ENCODE results near the gene YY2. TPM values are rescaled to one million over a fixed set of nuclear protein-coding genes. Genes with fewer than 3 reads are reported as not detected.
"Not testable (repeated sequence)": the region's sequence is repeated elsewhere in the genome, so short reads cannot be mapped to it uniquely, and the experiment has no call there.

The YY2 gene
- total and polyA plus RNA-seq, 8 donors = 1.6 to 4.9 (median 4.6) TPM

DNA sequence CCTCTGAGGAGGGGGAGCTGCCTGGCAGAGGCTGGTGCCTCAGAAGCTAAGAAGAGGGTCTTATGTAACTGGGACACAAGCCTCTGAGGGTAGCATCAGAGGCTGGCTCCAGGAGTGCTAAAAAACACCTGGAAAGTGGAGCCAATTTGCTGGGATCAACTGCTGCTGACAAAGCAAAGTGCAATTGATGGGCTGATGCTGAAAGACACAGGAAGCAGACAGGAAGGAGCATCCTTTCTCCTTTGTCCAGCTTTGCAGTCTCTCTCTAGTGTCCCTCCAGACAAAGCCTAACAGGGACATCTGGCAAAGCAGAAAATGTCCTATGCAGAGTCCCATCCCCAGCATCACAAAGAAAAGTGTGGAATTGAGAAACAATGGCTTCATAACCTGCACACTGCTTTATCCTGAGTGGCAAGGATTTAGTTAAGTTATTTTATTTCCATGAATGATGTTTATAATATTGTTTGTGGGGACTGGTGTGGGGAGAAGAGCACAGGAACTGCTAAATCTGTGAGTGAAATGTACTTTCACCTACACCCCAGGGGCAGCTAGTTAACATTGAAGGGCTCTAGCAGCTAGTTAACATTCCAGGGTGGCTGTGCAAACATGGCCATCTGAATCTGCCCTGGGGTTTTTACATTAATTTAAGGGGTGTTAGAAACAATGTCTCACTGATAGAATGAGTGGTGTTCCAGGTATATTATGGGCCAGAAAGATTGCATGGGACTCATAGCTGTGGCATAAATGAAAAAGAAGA, 42.0 kb upstream of the YY2 start:
- Histone ChIP-seq H3K4me1 (no peaks in the 10 kb centered on the region), H3K4me3 (no peak overlapping the region), H3K27ac (no peak overlapping the region), H3K36me3 (no peaks in the 10 kb centered on the region), H3K9me3 (no peaks in the 10 kb centered on the region), H3K27me3 (no peaks in the 10 kb centered on the region)
- ATAC-seq (peak; percentile 26), DNase-seq (no peak)
- TF ChIP-seq, protein P1, sequence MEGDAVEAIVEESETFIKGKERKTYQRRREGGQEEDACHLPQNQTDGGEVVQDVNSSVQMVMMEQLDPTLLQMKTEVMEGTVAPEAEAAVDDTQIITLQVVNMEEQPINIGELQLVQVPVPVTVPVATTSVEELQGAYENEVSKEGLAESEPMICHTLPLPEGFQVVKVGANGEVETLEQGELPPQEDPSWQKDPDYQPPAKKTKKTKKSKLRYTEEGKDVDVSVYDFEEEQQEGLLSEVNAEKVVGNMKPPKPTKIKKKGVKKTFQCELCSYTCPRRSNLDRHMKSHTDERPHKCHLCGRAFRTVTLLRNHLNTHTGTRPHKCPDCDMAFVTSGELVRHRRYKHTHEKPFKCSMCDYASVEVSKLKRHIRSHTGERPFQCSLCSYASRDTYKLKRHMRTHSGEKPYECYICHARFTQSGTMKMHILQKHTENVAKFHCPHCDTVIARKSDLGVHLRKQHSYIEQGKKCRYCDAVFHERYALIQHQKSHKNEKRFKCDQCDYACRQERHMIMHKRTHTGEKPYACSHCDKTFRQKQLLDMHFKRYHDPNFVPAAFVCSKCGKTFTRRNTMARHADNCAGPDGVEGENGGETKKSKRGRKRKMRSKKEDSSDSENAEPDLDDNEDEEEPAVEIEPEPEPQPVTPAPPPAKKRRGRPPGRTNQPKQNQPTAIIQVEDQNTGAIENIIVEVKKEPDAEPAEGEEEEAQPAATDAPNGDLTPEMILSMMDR (IDR thresholded peaks at IDR 0.05) = no peak
- intact Hi-C loops (cut with DNase I) = no loop called here

DNA sequence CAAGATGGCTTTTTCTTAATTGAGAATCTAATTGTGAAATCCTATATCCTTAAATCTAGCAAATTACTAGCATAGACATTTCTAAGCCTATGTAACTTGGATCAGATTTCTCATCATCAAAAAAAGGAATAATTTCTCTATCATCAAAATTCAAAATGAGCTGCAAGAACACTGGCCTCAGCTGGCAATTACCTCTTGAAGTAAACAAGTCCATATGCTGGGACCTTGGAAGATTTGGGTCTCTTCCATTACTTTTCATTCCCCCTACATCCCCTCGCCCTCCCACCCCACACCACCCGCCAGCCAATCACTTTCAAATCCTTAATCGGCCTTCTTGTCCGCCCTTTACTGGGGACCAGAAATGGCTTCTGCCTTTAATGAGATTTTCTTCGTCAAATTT, 39.7 kb upstream of the YY2 start:
- Histone ChIP-seq H3K4me1 (no peaks in the 10 kb centered on the region), H3K27ac (no peak overlapping the region), H3K9me3 (no peaks in the 10 kb centered on the region), H3K27me3 (no peaks in the 10 kb centered on the region), H3K36me3 (no peaks in the 10 kb centered on the region), H3K4me3 (no peak overlapping the region)
- intact Hi-C loops (cut with DNase I) = no loop called here
- DNase-seq = peak in 2 of 4 donors; percentile 73 to 81
- TF ChIP-seq, protein P1 (IDR thresholded peaks at IDR 0.05) = no peak
- no peak for ATAC-seq

- H3K4me1 ChIP-seq; H3K36me3 ChIP-seq; intact Hi-C loops (cut with DNase I); ATAC-seq; H3K27me3 ChIP-seq; H3K9me3 ChIP-seq; H3K4me3 ChIP-seq; H3K27ac ChIP-seq; DNase-seq: not testable (repeated sequence)
Measured at GRCh38 chrX:21820170-21820569, 35.6 kb upstream of the YY2 start.

DNA sequence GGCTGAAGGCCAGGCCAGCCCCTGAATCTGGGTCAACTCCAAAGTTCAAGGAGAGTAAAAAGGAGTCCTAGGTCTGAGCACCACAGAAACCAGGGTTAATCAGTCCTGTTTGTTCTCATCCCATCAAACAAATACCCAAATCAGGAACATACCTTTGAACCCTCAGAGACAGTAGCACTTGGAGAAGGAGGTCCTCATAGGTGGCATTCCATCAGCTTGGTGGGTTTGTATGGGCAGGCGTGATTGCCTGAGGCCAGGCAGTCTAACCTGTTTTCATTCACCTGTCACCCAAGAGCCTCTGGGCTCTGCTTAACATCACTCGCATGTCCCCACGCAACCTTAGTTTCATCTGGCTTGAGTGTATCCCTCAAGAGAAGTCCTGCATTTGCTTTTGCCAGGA, 33.9 kb upstream of the YY2 start:
- TF ChIP-seq, protein P1 (IDR thresholded peaks at IDR 0.05) = no peak
- H3K4me3 ChIP-seq = no peak overlapping the region
- no peaks in the 10 kb centered on the region for H3K9me3 ChIP-seq
- no peaks in the 10 kb centered on the region for H3K27me3 ChIP-seq
- no peak overlapping the region for H3K27ac ChIP-seq
- DNase-seq (no peak), ATAC-seq (no peak)
- intact Hi-C loops (cut with DNase I) = no loop called here
- no peaks in the 10 kb centered on the region for H3K4me1 ChIP-seq
- no peaks in the 10 kb centered on the region for H3K36me3 ChIP-seq

DNA sequence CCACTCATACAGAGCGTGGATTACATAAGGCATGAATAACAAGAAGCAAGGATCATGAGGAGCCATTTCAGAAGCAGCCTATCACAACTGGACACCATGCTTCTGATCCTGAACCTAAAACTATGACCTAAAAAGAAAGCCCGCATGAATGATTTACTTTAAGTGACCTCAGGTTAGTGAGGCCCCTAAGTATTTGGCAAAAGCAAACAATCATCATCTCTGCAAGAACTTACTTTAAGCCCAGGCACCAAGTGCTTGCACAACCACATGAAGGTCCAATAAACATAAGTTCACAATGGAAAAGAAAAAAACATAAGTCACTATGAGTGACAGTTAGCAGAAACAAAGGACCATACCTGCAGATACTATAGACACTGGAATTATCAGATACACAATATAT, 24.3 kb upstream of the YY2 start:
- no peaks in the 10 kb centered on the region for H3K27me3 ChIP-seq

More for the DNA sequence above, 24.3 kb upstream of the YY2 start:
- intact Hi-C loops (cut with DNase I) = no loop called here
- H3K4me1 ChIP-seq = no peaks in the 10 kb centered on the region
- H3K36me3 ChIP-seq = no peaks in the 10 kb centered on the region
- no peak overlapping the region for H3K27ac ChIP-seq
- TF ChIP-seq, protein P1 (IDR thresholded peaks at IDR 0.05) = no peak
- H3K9me3 ChIP-seq = no peaks in the 10 kb centered on the region
- ATAC-seq = peak; percentile 31
- H3K4me3 ChIP-seq = no peak overlapping the region
- no peak for DNase-seq

All from left lung (tissue), 10 donors.